Measurements from ENCODE around the gene ST3GAL4. TPM values are rescaled to one million over a fixed set of nuclear protein-coding genes. Genes with fewer than 3 reads are reported as not detected.

ST3GAL4 gene
- total and polyA plus RNA-seq, 10 of the 15 experiments (the other 5 are each of a cell fraction or from before 2014, with no cell fraction given) = 3.8 to 8.1 (median 6.5) TPM; not detected in 2

- Histone ChIP-seq H3K4me2 (ENCODE audit: control insufficient read depth, insufficient read depth) (no peak overlapping the region), H3K27me3 (replicated peaks in 1 of 2; ENCODE audit: control insufficient read depth in 2 of 2, insufficient read depth in 2 of 2, low read length in 1 of 2) (no peaks in the 10 kb centered on the region), H2AFZ (ENCODE audit: control insufficient read depth, low read depth, low read length) (no peak overlapping the region), H3K36me3 (ENCODE audit: control insufficient read depth in 2 of 2, insufficient read depth in 2 of 2, low read length in 1 of 2) (no peaks in the 10 kb centered on the region), H3K4me1 (ENCODE audit: control insufficient read depth, insufficient read depth, low read length) (peaks cover 8% of the 10 kb centered on the region), H3K4me3 (no peak overlapping the region), H4K20me1 (ENCODE audit: control insufficient read depth, insufficient read depth) (no peaks in the 10 kb centered on the region), H3K79me2 (ENCODE audit: control insufficient read depth, insufficient read depth, low read length) (peaks cover 2% of the 10 kb centered on the region), H3K9ac (ENCODE audit: control insufficient read depth, insufficient read depth, low read length) (no peak overlapping the region), H3K27ac (ENCODE audit: control insufficient read depth, insufficient read depth) (no peak overlapping the region), H3K9me3 (replicated peaks; ENCODE audit: control insufficient read depth, insufficient read depth, low read length) (no peaks in the 10 kb centered on the region)
- no peak for ATAC-seq
- in situ Hi-C loops (cut with MboI) = no loop called here
- SMC1A ChIA-PET (ENCODE audit: uncharacterized antibody, unreplicated experiment) = no interaction called here
- DNase-seq (ENCODE audit: low read depth, low spot score) = no peak
- TF ChIP-seq HSF1 (IDR thresholded peaks at IDR 0.05; ENCODE audit: low read depth, low read length) (no peak), PKNOX1 (IDR thresholded peaks at IDR 0.05) (no peak), HDAC6 (IDR thresholded peaks at IDR 0.05; ENCODE audit: unreplicated experiment) (no peak), YY1 (IDR thresholded peaks at IDR 0.05; ENCODE audit: low read depth, low read length) (no peak), BACH1 (IDR thresholded peaks at IDR 0.05; ENCODE audit: borderline replicate concordance) (no peak), IKZF2 (IDR thresholded peaks at IDR 0.05) (no peak)
- POLR2A ChIA-PET = no interaction called here
- CTCF ChIA-PET = no interaction called here
- intact Hi-C loops (cut with micrococcal nuclease; ENCODE audit: unreplicated experiment) = no loop called here
- BruUV-seq (replicated peaks) = no TSS peak
- no peak for FAIRE-seq
- RAD21 ChIA-PET (ENCODE audit: unreplicated experiment) = interaction anchor here (0.6 kb wide), 1 partner anchor 124 kb away, joined by 3 read pairs; no protein-coding TSS in a partner anchor
- 82% methylated on average over 8 of the region's 8 CpGs for WGBS (ENCODE audit: insufficient coverage, insufficient replicate concordance, low lambda C conversion rate, missing lambda C conversion rate)
Observed at GRCh38 chr11:126360049-126360446, 4.6 kb downstream of the ST3GAL4 start.

All from GM12878 (cell line).